ENCODE data around the gene KCNE3. TPM values are rescaled to one million over a fixed set of nuclear protein-coding genes. Genes with fewer than 3 reads are reported as not detected.
A peak's percentile ranks its signal among the peaks of the same experiment; 100 is the strongest.

KCNE3 gene
- polyA plus RNA-seq, 1 donor: 33.1 TPM

DNA sequence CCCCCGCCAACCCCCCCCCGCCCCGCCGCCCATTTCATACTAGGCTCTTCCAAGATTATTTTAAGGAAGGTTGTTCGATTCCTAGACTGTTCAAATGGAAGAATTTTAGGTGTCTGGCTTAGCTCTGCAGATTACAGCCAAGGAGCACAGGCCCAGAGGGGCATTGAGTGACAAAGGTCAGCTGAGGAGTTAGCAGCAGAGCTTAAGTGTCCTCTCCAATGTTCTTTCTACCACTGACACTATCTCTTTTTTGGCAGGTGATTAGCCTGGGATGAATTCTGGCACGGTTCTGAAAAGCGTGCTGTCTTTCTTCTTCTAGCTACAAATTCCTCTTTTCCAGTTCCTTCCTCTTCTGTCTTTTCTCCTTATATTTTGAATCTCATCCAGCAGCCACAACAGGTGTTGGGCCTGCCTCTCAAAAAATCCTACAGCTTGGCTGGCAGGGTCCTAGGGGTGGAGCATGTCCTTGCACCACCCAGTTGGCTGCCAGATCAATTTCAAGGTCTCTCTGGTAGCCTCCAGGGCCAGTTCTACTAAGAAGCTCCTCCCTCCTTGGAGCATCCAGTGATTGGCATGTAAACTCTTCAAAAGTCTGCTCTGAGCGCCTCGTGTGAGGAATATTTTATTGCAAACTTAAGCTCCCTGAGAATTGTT, 23.0 kb downstream of the KCNE3 start:
- Histone ChIP-seq H3K9me3 (ENCODE audit: control insufficient read depth, low read depth, low read length) (no peaks in the 10 kb centered on the region), H3K4me1 (ENCODE audit: control insufficient read depth, insufficient read depth, low read length) (peaks cover 13% of the 10 kb centered on the region), H3K27me3 (ENCODE audit: control insufficient read depth, insufficient read depth, low read length) (no peaks in the 10 kb centered on the region), H3K4me3 (ENCODE audit: low read length) (no peak overlapping the region), H3K27ac (ENCODE audit: low read length) (no peak overlapping the region), H3K36me3 (ENCODE audit: control insufficient read depth, insufficient read depth, low read length) (no peaks in the 10 kb centered on the region)
- no CpG with 5 or more reads among the region's 9 CpGs for WGBS (ENCODE audit: insufficient coverage, low lambda C conversion rate)
- DNase-seq: no peak

DNA sequence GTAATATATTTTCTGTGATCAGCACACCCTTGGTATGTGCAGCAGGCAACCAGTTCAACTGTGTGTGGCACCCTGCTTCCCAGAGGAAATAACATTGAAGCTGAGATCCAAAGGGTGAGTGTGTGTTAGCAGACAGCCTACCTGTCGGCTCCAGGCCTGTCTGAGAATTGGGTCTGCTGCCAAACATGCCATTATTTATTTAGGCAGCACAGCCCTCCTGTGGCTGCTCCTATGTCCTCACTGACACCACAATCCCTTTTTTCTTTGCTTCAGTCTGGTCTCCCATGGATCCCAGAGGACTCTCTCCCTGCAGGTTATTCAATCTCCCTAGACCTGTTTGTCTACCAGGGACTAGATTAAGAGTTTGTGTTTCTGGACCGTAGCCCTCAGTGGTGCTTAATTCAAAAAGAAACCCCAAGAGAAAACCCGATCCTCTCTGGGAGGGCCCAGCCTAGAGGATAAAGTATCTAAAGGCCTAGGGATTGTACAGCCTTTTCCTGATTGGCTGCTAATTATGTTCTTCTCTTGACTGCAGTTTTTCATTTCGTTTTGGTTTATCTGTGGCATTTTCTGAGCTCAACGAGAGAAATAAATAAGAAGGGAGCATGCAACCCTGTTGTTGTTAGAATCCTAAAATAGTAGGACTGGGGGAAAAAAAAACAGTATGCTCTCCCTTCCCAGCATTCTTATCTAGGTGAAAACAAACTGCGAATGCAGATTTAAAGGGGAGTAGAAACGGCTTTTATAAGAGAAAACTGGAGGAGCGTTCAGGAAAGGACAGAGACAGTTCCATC, 24.1 kb downstream of the KCNE3 start:
- H3K36me3 ChIP-seq (ENCODE audit: control insufficient read depth, insufficient read depth, low read length): no peaks in the 10 kb centered on the region

DNA sequence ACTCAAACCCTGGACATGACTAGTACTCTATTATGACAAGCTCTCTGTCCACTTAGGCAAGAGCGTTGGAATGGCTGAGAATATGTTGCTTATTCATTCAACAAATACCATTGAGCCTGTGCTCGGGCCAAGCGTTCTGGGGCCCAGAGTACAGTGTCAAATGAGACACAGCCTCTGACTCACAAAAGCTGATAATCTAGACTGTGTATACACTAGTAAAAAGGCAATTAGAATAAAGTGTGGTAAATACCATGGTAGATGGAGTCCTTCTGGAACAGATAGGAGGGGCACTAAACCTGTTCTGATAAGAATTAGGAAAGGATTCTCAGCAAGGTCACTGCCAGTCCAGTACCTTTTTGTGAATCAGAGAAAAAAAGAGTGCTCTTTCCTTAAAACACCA, 24.7 kb downstream of the KCNE3 start:
- Histone ChIP-seq H3K36me3 (ENCODE audit: control insufficient read depth, insufficient read depth, low read length) (no peaks in the 10 kb centered on the region), H3K27ac (ENCODE audit: low read length) (peak overlapping the region; percentile 39), H3K9me3 (ENCODE audit: control insufficient read depth, low read depth, low read length) (no peaks in the 10 kb centered on the region), H3K4me3 (ENCODE audit: low read length) (no peak overlapping the region), H3K4me1 (ENCODE audit: control insufficient read depth, insufficient read depth, low read length) (peaks cover 13% of the 10 kb centered on the region), H3K27me3 (ENCODE audit: control insufficient read depth, insufficient read depth, low read length) (no peaks in the 10 kb centered on the region)
- peak in 1 of 2 donors; percentile 74 for DNase-seq
- no CpG with 5 or more reads among the region's 3 CpGs for WGBS (ENCODE audit: insufficient coverage, low lambda C conversion rate)

More for the DNA sequence above, 24.1 kb downstream of the KCNE3 start:
- DNase-seq: no peak
- peaks cover 13% of the 10 kb centered on the region for H3K4me1 ChIP-seq (ENCODE audit: control insufficient read depth, insufficient read depth, low read length)
- H3K4me3 ChIP-seq (ENCODE audit: low read length): no peak overlapping the region
- H3K27me3 ChIP-seq (ENCODE audit: control insufficient read depth, insufficient read depth, low read length): no peaks in the 10 kb centered on the region
- peak overlapping the region; percentile 25 for H3K27ac ChIP-seq (ENCODE audit: low read length)
- no peaks in the 10 kb centered on the region for H3K9me3 ChIP-seq (ENCODE audit: control insufficient read depth, low read depth, low read length)
- 52% methylated on average over 2 of the region's 8 CpGs for WGBS (ENCODE audit: insufficient coverage, low lambda C conversion rate)

DNA sequence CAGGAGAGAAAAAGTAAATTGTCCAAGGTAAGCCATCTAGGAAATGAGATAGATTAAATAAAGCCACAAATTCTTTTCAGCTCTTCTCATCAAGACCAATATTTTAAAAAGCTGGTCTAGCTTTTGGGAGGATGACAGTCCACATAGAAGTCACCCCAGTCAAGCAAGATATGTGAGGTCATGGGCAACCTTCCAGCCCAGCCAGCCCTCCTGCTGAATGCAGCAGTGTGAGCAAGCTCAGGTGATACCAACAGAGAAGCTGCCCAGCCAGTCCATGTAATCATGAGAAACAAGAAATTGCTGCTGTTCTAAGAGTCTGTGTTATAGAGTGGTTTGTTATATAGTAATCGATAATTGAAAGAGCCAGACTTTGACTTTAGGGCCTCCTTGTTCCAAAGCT, 28.7 kb downstream of the KCNE3 start:
- no peak overlapping the region for H3K27ac ChIP-seq (ENCODE audit: low read length)
- H3K9me3 ChIP-seq (ENCODE audit: control insufficient read depth, low read depth, low read length): no peaks in the 10 kb centered on the region
- H3K4me1 ChIP-seq (ENCODE audit: control insufficient read depth, insufficient read depth, low read length): peaks cover 13% of the 10 kb centered on the region
- no peak for DNase-seq
- WGBS (ENCODE audit: insufficient coverage, low lambda C conversion rate): 100% methylated on average over 1 of the region's 1 CpG
- no peaks in the 10 kb centered on the region for H3K36me3 ChIP-seq (ENCODE audit: control insufficient read depth, insufficient read depth, low read length)
- no peak overlapping the region for H3K4me3 ChIP-seq (ENCODE audit: low read length)
- no peaks in the 10 kb centered on the region for H3K27me3 ChIP-seq (ENCODE audit: control insufficient read depth, insufficient read depth, low read length)

DNA sequence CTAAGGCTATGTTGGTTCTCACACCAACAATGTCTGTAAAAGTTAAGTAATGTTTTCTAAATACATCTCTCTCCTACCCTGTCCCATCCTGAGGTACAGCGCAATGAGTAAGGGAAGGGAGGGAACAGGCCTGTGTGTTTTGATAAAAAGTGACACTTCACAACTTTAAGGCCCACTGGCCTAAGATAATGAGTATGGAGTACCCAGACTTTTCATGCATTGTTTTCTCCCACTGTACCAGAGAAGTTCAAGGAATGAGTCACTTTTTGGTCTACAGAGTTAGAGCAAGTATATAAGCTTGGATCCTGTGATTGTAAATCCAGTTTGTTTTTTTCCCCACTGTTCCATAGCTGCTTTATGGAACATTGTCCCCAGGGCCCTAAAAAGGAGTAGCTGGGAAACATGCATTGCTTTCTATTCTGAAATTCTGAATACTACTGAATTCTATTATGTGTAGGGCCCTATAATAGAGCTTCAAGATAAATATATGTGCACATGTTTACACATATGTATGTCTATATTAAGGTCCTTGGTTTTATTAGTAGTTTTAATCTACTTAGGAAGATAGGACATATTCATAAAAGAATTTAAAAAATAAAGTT, 29.8 kb downstream of the KCNE3 start:
- no peaks in the 10 kb centered on the region for H3K27me3 ChIP-seq (ENCODE audit: control insufficient read depth, insufficient read depth, low read length)
- WGBS (ENCODE audit: insufficient coverage, low lambda C conversion rate): no CpG with 5 or more reads among the region's 1 CpG
- H3K9me3 ChIP-seq (ENCODE audit: control insufficient read depth, low read depth, low read length): no peaks in the 10 kb centered on the region
- peaks cover 4% of the 10 kb centered on the region for H3K4me1 ChIP-seq (ENCODE audit: control insufficient read depth, insufficient read depth, low read length)
- DNase-seq: no peak
- no peak overlapping the region for H3K4me3 ChIP-seq (ENCODE audit: low read length)
- H3K36me3 ChIP-seq (ENCODE audit: control insufficient read depth, insufficient read depth, low read length): no peaks in the 10 kb centered on the region
- H3K27ac ChIP-seq (ENCODE audit: low read length): no peak overlapping the region

DNA sequence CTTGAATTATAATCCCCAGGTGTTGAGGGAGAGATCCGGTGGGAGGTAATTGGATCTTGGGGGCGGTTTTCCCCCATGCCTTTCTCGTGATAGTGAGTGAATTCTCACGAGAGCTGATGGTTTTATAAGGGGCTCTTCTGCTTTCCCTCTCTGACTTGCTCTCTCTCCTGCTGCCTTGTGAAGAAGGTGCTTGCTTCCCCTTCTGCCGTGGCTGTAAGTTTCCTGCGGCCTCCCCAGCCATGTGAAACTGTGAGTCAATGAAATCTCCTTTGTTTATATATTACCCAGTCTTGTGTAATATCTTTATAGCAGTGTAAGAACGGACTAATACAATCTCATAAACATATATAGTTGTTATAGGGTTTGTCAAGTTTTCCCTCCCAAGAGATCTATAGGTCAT, 32.8 kb downstream of the KCNE3 start:
- Histone ChIP-seq H3K4me1 (ENCODE audit: control insufficient read depth, insufficient read depth, low read length) (no peaks in the 10 kb centered on the region), H3K4me3 (ENCODE audit: low read length) (no peak overlapping the region), H3K27ac (ENCODE audit: low read length) (no peak overlapping the region), H3K36me3 (ENCODE audit: control insufficient read depth, insufficient read depth, low read length) (no peaks in the 10 kb centered on the region), H3K9me3 (ENCODE audit: control insufficient read depth, low read depth, low read length) (no peaks in the 10 kb centered on the region), H3K27me3 (ENCODE audit: control insufficient read depth, insufficient read depth, low read length) (no peaks in the 10 kb centered on the region)
- WGBS (ENCODE audit: insufficient coverage, low lambda C conversion rate): 17% methylated on average over 1 of the region's 7 CpGs
- DNase-seq: peak; percentile 16 to 49

DNA sequence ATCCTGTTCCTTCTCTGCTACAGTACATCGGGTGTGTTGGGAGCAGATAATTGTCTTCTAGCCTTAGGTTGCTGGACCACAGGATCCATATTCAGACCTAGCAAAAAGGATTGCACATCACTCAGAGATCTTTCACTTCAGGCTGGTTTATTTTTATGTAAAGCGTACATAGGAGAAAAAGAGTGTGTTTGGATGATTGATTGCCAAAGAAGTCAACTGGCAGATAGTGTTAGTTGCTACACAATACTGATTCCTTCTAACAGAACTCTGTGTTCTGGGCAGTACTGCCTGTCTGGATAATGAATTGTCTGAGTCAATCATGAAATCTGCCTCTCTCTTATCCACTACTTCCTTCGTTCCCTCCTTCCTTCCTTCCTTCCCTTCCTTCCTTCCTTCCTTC, 38.1 kb downstream of the KCNE3 start:
- DNase-seq: no peak
- Histone ChIP-seq H3K27ac (ENCODE audit: low read length) (no peak overlapping the region), H3K36me3 (ENCODE audit: control insufficient read depth, insufficient read depth, low read length) (no peaks in the 10 kb centered on the region), H3K9me3 (ENCODE audit: control insufficient read depth, low read depth, low read length) (peaks cover 12% of the 10 kb centered on the region), H3K4me3 (ENCODE audit: low read length) (no peak overlapping the region), H3K4me1 (ENCODE audit: control insufficient read depth, insufficient read depth, low read length) (no peaks in the 10 kb centered on the region), H3K27me3 (ENCODE audit: control insufficient read depth, insufficient read depth, low read length) (no peaks in the 10 kb centered on the region)
- no CpG with 5 or more reads among the region's 3 CpGs for WGBS (ENCODE audit: insufficient coverage, low lambda C conversion rate)

DNA sequence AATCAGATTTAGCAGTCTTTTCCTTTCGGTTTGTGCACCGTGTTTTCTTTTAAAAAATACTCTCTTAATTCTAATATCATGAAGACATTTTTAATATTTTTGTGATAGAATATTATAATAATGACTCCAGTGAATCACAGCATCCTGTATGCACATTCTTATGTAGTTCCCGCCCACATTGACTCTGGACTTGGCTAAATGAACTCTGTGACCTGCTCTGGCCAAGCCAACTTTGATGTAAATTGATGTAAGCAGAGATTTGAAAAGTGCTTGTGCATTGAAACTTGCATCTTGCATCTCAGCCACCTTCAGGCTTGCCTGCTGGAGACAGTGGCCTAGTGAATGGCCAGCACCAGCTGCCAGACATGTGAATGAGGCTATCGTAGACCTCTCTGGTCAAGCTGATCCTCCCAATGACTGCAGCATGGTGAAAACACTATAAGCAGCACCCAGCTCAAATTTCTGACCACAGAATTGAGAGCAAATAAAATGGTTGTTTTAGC, 39.9 kb downstream of the KCNE3 start:
- Histone ChIP-seq H3K36me3 (ENCODE audit: control insufficient read depth, insufficient read depth, low read length) (no peaks in the 10 kb centered on the region), H3K27me3 (ENCODE audit: control insufficient read depth, insufficient read depth, low read length) (no peaks in the 10 kb centered on the region), H3K4me3 (ENCODE audit: low read length) (no peak overlapping the region), H3K9me3 (ENCODE audit: control insufficient read depth, low read depth, low read length) (peaks cover 12% of the 10 kb centered on the region), H3K27ac (ENCODE audit: low read length) (no peak overlapping the region), H3K4me1 (ENCODE audit: control insufficient read depth, insufficient read depth, low read length) (no peaks in the 10 kb centered on the region)
- no peak for DNase-seq
- no CpG with 5 or more reads among the region's 4 CpGs for WGBS (ENCODE audit: insufficient coverage, low lambda C conversion rate)

DNA sequence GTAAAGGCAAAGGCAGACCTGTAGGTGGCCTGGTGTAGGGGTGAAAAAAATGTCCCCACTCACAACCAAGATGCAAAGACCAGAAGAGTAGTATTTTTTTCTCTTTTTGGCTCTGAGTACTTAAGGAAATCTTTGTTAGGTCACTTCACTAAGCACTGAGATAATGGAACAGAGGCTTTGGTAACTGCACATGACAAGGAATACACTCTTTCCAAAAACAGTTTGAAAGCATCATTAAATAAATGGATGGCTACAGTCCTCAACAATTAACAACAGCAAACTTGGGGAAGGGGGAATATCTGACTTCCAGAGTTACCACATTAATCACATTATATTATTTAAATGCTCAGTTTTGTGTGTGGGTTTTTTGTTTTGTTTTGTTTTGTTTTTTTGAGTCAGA, 42.2 kb downstream of the KCNE3 start:
- no peak for DNase-seq
- no peaks in the 10 kb centered on the region for H3K36me3 ChIP-seq (ENCODE audit: control insufficient read depth, insufficient read depth, low read length)
- no peaks in the 10 kb centered on the region for H3K27me3 ChIP-seq (ENCODE audit: control insufficient read depth, insufficient read depth, low read length)
- no peak overlapping the region for H3K4me3 ChIP-seq (ENCODE audit: low read length)
- peaks cover 12% of the 10 kb centered on the region for H3K9me3 ChIP-seq (ENCODE audit: control insufficient read depth, low read depth, low read length)
- no peaks in the 10 kb centered on the region for H3K4me1 ChIP-seq (ENCODE audit: control insufficient read depth, insufficient read depth, low read length)
- no peak overlapping the region for H3K27ac ChIP-seq (ENCODE audit: low read length)

DNA sequence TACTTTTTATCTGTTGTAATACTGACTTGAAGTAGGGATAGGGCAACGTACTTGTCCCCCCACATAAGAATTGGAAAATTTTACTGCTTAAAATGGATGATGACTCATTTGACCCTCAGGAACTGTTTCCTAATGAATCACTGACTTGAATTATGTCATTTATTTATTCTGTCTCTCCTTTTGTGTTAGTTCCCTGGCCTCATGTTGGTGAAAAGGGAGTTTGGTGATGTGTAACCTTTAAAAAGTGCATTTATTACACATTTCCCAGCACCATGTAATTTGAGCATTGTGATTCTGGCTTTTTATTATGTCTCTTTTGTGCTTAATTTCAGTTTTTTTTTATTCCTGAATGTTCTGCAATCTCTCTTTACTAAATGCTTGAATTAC, 48.8 kb downstream of the KCNE3 start:
- no peaks in the 10 kb centered on the region for H3K9me3 ChIP-seq (ENCODE audit: control insufficient read depth, low read depth, low read length)
- H3K27ac ChIP-seq (ENCODE audit: low read length): no peak overlapping the region
- H3K4me3 ChIP-seq (ENCODE audit: low read length): no peak overlapping the region
- no peaks in the 10 kb centered on the region for H3K4me1 ChIP-seq (ENCODE audit: control insufficient read depth, insufficient read depth, low read length)
- no peaks in the 10 kb centered on the region for H3K36me3 ChIP-seq (ENCODE audit: control insufficient read depth, insufficient read depth, low read length)
- 100% methylated on average over 1 of the region's 1 CpG for WGBS (ENCODE audit: insufficient coverage, low lambda C conversion rate)
- no peak for DNase-seq
- H3K27me3 ChIP-seq (ENCODE audit: control insufficient read depth, insufficient read depth, low read length): no peaks in the 10 kb centered on the region

Measured in large intestine (tissue), 3 donors.